HG03097 (cell line): Measurements from ENCODE around the gene FXYD4.
"Not testable (repeated sequence)": the region's sequence is repeated elsewhere in the genome, so short reads cannot be mapped to it uniquely, and the experiment has no call there.

Experiments
- ATAC-seq: cut with Tn5 transposase; IDR thresholded peaks from one replicate; pipeline ENCODE4 v1.9.1; 2021; ENCODE audit not compliant: unreplicated experiment, low FRiP score

FXYD4 gene

DNA sequence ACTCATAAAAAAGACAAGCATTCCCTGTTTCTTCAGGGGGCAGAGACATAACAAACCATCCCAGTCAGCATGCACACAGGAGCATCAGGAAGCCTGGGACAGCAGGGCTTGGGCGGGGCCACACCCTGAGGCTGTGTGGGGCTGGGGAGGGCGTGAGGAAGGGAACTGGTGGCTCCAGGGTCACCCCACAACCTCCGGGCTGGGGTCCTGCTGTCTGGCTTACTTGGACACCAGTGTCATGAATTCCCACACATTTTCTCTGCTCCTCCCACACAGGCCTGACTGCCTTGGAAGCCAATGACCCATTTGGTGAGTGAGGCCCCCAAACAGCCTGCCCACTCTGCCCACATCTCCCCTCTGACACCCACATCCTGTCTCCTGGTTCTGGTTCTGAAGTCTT is 2.8 kb downstream of the FXYD4 start:
- no peak for ATAC-seq

DNA sequence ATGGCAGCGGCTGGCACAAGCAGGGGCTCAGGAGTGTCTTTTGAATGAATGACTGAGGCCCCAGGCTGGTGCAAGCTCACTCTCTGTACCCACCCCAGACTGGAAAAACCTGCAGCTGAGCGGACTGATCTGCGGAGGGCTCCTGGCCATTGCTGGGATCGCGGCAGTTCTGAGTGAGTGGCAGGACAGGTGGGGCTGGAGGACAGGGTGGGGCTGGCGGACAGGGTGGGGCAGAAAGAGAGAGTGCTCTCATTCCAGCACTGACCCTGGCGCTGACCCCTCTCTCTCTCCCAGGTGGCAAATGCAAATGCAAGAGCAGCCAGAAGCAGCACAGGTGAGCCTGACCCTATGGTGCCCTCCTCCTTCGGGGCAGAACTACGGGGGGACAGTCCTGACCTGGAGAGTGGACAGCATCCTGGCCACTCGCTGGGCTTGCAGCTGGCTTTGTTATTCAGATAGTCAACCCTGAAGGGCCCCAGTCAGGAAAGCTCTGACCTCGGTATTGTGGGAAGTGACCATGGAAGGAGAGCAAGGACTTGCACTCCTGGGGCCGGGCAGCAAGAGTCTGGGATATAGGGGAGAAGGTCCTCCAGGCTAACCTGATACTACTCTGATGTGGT is 4.1 kb downstream of the FXYD4 start:
- ATAC-seq: no peak

DNA sequence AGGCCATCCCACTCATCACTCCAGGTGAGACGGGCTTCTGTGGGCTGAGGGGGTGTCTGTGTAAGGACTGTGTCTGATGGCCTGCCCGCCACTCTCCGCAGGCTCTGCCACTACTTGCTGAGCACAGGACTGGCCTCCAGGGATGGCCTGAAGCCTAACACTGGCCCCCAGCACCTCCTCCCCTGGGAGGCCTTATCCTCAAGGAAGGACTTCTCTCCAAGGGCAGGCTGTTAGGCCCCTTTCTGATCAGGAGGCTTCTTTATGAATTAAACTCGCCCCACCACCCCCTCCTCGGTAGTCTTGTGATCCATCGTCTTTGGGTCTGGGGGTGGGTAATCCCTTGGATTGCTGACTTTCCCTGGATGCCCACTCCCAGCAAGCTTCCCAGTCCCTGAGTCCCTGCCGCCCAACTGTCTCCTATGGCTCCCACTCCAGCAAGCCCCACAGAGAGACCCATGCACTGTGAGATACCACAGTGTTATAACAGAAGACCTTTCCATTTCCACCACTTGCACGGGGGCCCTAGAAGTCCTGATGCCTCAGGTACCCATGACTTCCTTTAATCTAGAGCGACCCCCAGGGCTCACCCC is 4.7 kb downstream of the FXYD4 start:
- no peak for ATAC-seq

DNA sequence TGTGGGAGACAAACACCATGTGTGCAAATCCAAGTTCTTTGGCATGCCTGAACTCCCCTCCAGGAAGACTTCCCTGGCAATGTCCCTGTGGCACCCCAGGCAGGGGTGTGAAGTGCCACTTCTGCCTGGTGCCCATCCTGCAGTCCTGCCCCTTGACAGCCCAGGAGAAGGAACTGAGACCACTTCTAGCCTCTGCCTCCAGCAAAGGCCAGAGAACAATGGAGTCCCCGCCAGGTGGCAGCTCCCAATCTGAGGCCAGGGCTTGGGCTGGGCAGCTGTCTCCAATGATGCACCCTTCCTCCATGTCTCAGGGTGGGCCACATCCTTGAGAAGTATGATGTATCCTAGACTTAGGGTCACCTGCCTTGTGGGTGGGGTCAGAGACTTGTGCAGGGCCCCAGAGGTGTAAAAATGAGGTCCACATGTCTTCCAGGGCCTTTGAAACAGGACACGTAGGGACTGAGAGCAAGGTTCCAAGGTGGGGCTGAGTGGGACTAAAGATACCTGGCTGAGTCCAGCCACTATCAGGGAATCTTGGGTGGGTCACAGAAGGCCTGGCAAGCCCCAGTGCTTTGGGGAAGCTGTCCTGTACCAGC is 5.5 kb downstream of the FXYD4 start:
- no peak for ATAC-seq

DNA sequence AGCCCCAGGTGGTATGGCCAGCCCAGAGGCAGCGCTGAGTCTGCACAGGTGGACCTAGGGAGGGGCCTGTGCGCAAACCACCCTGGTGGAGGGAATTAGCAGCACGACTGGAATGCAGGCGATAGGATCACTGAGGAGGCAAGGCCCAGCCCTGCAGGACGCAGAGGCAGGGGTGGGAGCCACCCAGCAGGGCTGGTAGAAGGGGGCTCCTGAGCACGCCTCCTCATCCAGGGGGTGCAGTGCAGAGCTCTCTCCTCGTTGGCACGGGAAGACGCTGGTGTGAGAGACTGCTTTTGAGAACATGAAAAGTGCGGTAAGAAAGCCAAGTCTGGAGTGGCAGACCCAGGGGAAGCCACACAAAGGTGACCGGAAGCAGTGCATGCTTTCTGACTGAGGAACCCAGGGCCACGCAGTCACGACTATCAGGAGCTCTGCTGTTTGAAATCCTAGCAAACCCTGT is 6.0 kb downstream of the FXYD4 start:
- no peak for ATAC-seq

DNA sequence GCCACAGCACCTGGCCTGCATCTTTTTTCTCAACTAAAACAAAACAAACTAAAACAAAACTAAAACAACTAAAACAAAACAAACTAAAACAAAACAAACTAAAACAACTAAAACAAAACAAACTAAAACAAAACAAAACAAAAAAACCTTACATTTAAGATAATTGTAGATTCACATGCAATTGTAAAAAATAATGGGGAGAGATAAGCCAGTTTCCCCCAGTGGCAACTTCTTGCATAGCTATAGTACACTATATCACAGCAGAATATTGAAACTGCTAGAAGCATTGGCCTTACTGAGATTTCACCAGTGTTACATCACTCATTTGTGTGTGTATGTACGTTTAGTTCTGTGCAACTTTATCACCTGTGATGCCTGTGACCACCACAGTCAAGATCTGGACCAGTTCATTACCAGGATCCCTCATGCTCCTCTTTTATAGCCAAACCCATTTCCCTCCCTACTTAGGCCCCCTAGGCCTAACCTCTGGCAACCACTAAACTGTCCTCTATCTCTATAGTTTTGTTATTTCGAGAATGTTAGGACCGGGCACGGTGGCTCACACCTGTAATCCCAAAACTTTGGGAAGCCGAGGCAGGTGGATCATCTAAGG is 9.3 kb downstream of the FXYD4 start:
- ATAC-seq: no peak

- no peak for ATAC-seq
Observed at GRCh38 chr10:43383204-43383971, 12.0 kb downstream of the FXYD4 start.

DNA sequence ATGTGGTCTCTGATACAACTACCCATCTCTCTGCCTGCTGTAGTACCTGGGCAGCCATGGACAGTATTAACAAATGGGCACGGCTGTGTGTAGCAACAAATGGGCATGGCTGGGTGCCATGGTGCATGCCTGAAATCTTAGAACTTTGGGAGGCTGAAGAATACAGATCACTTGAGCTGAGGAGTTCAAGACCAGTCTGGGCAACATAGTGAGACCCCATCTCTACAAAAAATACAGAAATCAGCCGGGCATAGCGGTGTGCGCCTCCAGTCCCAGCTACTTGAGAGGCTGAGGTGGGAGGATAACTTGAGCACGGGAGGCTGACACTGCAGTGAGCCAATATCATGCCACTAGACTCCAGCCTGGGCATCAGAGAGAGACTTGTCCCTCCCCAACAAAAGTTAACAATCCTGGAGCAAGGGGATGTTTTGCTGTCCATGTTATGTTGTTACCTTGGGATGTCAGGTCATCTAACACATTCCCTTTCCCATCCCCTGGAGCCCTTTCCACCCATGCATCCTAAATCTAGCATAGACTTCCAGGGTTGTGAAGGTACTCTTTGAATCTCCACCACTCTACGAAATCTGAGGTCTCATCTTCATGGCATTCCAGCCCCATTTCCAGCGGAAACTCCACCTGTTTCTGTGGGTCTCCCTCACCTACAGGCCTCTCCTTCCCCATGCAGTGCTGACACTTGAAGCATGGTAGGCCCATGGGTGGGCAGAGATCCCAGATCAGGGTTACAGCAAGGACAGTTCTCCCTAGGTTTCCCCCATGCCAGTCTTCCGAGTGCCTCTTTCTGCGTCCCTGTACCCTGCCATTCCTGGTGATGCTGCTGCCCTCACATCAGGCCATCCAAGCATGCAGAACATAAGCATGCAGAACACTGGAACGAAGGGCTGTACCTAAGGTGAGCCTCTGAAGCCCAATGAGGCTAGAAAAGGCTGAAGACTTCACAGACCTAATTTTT is 13.1 kb downstream of the FXYD4 start:
- no peak for ATAC-seq

GRCh38 chr10:43385412-43386004 is 14.1 kb downstream of the FXYD4 start:
- no peak for ATAC-seq

- ATAC-seq: no peak
Observed at GRCh38 chr10:43386549-43386948, 15.1 kb downstream of the FXYD4 start.

GRCh38 chr10:43386981-43387677 is 15.7 kb downstream of the FXYD4 start:
- no peak for ATAC-seq

GRCh38 chr10:43387678-43388032 is 16.2 kb downstream of the FXYD4 start:
- ATAC-seq: no peak

DNA sequence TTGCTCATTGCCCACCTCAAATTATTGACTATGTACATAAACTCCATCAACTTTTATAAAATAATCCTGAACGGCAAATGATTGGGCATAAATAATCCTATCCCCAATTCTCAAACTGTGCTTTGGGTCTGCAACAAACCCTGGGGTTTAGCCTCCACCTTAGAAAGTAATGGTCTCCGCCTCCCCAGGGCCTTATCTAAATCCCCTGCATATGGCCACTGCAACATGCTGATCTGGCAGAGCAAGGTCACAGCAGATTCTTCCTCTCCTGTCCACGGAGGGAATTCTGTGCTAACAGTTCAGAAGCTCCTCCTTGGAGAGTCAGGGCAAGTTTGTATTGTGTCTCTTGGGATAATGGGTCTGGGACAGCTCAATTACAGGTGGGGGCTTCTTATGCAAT is 18.4 kb downstream of the FXYD4 start:
- ATAC-seq: no peak

DNA sequence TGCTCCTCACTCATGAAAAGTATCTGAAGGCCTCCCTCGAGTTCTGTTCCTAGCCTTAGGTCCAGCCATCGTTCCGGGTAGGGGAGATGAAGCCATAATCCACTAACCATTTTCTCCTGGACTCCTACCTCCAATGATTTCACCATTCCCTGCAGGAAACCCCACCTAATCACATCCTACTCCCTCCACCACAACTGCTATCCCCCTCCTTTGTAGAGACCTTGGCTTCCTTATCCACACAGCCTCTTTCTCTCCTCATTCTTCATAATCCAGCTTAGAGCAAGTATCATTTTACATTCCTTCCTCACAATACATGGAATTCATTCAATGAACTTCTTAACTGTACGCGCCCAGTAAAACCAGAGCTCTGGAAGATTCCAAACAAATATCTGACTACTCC is 18.9 kb downstream of the FXYD4 start:
- ATAC-seq: no peak

GRCh38 chr10:43390759-43391158 is 19.3 kb downstream of the FXYD4 start:
- no peak for ATAC-seq

DNA sequence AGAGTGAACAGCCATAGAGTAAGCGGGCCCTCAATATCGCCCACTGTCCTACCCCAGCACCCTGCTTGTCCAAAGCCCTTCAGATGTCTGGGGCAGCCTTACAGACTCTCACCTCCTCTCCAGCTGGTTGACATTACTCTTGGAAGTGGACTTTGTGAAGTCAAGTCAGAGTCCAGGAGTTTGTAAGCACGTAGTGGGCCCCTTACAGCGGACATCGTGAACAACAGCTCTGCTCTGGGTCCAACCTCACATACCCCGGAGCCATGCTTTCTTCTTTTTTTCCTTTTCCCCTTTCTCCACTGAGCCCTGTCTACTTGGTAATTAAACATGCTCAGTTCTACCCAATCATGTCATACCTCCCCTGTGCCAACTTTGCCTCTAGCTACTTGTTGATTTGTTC is 20.1 kb downstream of the FXYD4 start:
- ATAC-seq: no peak

DNA sequence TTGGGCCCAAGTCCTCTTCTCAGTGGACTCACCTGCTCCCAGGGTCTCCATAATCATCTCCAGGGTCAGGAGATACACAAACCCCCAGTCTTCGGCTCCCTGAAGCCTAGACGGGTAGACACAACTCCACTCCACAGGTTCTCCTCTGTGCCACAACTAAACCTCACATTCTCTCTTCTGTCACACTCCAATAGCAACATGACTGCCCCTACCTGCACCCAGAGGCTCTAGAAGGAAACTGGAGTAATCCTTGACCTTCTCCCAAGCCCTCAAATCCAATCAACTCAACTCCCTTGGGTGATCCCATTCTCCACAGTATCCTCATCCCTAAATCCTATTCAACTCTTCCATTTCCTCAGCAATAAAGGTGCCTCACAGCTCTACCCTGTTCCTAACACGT is 21.3 kb downstream of the FXYD4 start:
- ATAC-seq: no peak

- ATAC-seq: not testable (repeated sequence)
Observed at GRCh38 chr10:43393186-43393585, 21.8 kb downstream of the FXYD4 start.
